Adrenal gland (tissue), 5 donors: ENCODE data around the gene RALGAPA2.

Source experiments
- CTCF ChIP-seq, 6 experiments: fragments of 450-650 bp in 4 of 6; fragments of 200-600 bp in 2 of 6; sonication (generic) in 1 of 6; IDR thresholded peaks; 1 replicate in 5 of 6; 2 replicates in 1 of 6; pipeline versions ENCODE4 v1.5.1 to v1.8.0; 2016 to 2021; ENCODE audit warnings: antibody characterized with exemption in 6 of 6, mild to moderate bottlenecking in 2 of 6, moderate library complexity in 1 of 6
- POLR2A ChIP-seq, 2 donors: fragments of 450-650 bp; IDR thresholded peaks; one replicate each; pipeline ENCODE4 v1.6.1; 2017; ENCODE audit warnings: antibody characterized with exemption in 2 of 2, mild to moderate bottlenecking in 2 of 2, moderate library complexity in 1 of 2
- donor health status: DM: no; HTN: no; CAD: no.

GRCh38 chr20:20734475-20734948 lies 22.1 kb upstream of the RALGAPA2 start:
- TF ChIP-seq CTCF (IDR thresholded peaks at IDR 0.05) (no peak), POLR2A (IDR thresholded peaks at IDR 0.05) (no peak)
